ENCODE measurements around the gene ZNF417. TPM values are rescaled to one million over a fixed set of nuclear protein-coding genes. Genes with fewer than 3 reads are reported as not detected.

The ZNF417 gene
- total and polyA plus RNA-seq, 2 experiments from 2014 or later = 6.0 to 19.4 TPM

DNA sequence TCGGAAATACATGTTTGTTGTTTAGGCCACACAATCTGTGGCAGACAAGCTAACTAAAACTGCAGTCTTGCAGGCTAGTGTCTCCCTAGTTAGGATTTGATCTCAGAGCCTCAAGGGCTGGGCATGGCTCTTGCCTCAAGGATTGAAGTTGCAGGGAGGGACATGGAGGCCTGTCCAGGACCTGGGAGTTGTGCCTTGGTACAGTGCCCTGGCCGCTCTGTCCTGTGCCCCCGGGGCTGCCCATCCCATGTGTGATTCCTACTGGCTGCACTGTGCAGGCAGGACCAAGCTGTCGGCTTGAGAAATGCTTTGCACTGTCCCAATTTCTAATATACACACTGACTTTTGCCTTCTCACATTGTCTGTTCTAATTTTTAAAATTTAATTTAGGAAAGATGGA lies 38.6 kb upstream of the ZNF417 start:
- H3K27ac ChIP-seq (ENCODE audit: low read depth) = no peak overlapping the region
- TF ChIP-seq, protein P1, sequence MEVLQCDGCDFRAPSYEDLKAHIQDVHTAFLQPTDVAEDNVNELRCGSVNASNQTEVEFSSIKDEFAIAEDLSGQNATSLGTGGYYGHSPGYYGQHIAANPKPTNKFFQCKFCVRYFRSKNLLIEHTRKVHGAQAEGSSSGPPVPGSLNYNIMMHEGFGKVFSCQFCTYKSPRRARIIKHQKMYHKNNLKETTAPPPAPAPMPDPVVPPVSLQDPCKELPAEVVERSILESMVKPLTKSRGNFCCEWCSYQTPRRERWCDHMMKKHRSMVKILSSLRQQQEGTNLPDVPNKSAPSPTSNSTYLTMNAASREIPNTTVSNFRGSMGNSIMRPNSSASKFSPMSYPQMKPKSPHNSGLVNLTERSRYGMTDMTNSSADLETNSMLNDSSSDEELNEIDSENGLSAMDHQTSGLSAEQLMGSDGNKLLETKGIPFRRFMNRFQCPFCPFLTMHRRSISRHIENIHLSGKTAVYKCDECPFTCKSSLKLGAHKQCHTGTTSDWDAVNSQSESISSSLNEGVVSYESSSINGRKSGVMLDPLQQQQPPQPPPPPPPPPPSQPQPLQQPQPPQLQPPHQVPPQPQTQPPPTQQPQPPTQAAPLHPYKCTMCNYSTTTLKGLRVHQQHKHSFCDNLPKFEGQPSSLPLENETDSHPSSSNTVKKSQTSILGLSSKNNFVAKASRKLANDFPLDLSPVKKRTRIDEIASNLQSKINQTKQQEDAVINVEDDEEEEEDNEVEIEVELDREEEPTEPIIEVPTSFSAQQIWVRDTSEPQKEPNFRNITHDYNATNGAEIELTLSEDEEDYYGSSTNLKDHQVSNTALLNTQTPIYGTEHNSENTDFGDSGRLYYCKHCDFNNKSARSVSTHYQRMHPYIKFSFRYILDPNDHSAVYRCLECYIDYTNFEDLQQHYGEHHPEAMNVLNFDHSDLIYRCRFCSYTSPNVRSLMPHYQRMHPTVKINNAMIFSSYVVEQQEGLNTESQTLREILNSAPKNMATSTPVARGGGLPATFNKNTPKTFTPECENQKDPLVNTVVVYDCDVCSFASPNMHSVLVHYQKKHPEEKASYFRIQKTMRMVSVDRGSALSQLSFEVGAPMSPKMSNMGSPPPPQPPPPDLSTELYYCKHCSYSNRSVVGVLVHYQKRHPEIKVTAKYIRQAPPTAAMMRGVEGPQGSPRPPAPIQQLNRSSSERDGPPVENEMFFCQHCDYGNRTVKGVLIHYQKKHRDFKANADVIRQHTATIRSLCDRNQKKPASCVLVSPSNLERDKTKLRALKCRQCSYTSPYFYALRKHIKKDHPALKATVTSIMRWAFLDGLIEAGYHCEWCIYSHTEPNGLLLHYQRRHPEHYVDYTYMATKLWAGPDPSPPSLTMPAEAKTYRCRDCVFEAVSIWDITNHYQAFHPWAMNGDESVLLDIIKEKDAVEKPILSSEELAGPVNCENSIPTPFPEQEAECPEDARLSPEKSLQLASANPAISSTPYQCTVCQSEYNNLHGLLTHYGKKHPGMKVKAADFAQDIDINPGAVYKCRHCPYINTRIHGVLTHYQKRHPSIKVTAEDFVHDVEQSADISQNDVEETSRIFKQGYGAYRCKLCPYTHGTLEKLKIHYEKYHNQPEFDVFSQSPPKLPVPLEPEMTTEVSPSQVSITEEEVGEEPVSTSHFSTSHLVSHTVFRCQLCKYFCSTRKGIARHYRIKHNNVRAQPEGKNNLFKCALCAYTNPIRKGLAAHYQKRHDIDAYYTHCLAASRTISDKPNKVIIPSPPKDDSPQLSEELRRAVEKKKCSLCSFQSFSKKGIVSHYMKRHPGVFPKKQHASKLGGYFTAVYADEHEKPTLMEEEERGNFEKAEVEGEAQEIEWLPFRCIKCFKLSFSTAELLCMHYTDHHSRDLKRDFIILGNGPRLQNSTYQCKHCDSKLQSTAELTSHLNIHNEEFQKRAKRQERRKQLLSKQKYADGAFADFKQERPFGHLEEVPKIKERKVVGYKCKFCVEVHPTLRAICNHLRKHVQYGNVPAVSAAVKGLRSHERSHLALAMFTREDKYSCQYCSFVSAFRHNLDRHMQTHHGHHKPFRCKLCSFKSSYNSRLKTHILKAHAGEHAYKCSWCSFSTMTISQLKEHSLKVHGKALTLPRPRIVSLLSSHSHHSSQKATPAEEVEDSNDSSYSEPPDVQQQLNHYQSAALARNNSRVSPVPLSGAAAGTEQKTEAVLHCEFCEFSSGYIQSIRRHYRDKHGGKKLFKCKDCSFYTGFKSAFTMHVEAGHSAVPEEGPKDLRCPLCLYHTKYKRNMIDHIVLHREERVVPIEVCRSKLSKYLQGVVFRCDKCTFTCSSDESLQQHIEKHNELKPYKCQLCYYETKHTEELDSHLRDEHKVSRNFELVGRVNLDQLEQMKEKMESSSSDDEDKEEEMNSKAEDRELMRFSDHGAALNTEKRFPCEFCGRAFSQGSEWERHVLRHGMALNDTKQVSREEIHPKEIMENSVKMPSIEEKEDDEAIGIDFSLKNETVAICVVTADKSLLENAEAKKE (CRISPR knock-in tag; IDR thresholded peaks at IDR 0.05) = no peak
- no peak for TF ChIP-seq EZH2 (IDR thresholded peaks at IDR 0.05; ENCODE audit: low read depth, unreplicated experiment)
- TF ChIP-seq STAT1 (IDR thresholded peaks at IDR 0.05; ENCODE audit: unreplicated experiment) = no peak
- 0 out of 2 replicates have a peak, but pooled peaks cover 3% of the 10 kb centered on the region for H3K9me2 ChIP-seq (ENCODE audit: insufficient read depth)
- Mint-ChIP-seq H3K27ac (no peak overlapping the region), H3K36me3 (ENCODE audit: low read depth) (peaks cover 26% of the 10 kb centered on the region), H3K27me3 (ENCODE audit: insufficient read depth, low read depth, poor library complexity) (peaks cover 5% of the 10 kb centered on the region), H3K9me3 (peaks cover 78% of the 10 kb centered on the region), H3K4me3 (no peak overlapping the region), H3K4me1 (no peaks in the 10 kb centered on the region)
- H3F3A ChIP-seq (replicated peaks; ENCODE audit: low read depth) = no peaks in the 10 kb centered on the region
- DNase-seq (ENCODE audit: low spot score) = no peak
- no peaks in the 10 kb centered on the region for H3K79me2 ChIP-seq (replicated peaks; ENCODE audit: insufficient read depth)
- H2AFZ ChIP-seq = no peak overlapping the region
- no peak overlapping the region for H3K4me3 ChIP-seq
- no peak for ATAC-seq
- no peak overlapping the region for H3K4me2 ChIP-seq
- no peaks in the 10 kb centered on the region for H4K20me1 ChIP-seq (replicated peaks; ENCODE audit: insufficient read depth)
- no peaks in the 10 kb centered on the region for H3K4me1 ChIP-seq (ENCODE audit: insufficient read depth)
- no peaks in the 10 kb centered on the region for H3K36me3 ChIP-seq (ENCODE audit: insufficient read depth)
- no peaks in the 10 kb centered on the region for H3K27me3 ChIP-seq (ENCODE audit: insufficient read depth)

DNA sequence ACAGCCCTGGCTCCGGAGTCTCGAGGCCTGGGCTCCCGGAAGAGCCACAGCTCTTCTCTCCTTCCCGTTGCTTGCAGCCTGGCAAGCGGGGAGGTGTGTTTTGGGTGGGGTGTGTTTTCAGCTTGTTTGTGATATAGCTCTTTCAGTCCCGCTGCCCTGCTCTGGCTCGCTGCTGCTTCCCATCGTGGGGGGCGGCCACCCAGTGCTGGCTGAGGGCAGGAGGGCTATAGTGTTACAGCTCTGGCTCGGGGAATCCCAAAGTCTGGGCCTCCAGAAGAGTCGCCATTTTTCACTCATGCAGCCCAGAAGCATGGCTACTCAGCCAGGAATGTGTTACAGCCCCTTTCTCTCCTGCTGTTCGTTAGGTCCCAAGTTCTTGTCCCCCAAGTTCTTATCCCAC lies 33.3 kb upstream of the ZNF417 start:
- no peaks in the 10 kb centered on the region for H3K27me3 ChIP-seq (ENCODE audit: insufficient read depth)
- 0 out of 2 replicates have a peak, but pooled peaks cover 3% of the 10 kb centered on the region for H3K9me2 ChIP-seq (ENCODE audit: insufficient read depth)
- H3K4me3 ChIP-seq = no peak overlapping the region
- H3K36me3 Mint-ChIP-seq (ENCODE audit: low read depth) = peaks cover 17% of the 10 kb centered on the region
- no peak overlapping the region for H2AFZ ChIP-seq
- ATAC-seq (no peak), DNase-seq (ENCODE audit: low spot score) (no peak)
- H3K4me1 Mint-ChIP-seq = peaks cover 12% of the 10 kb centered on the region
- no peaks in the 10 kb centered on the region for H3K36me3 ChIP-seq (ENCODE audit: insufficient read depth)
- H3K27ac Mint-ChIP-seq = no peak overlapping the region
- peaks cover 28% of the 10 kb centered on the region for H3K79me2 ChIP-seq (replicated peaks; ENCODE audit: insufficient read depth)
- peaks cover 8% of the 10 kb centered on the region for H3K4me1 ChIP-seq (ENCODE audit: insufficient read depth)
- peaks cover 50% of the 10 kb centered on the region for H3K9me3 Mint-ChIP-seq
- no peak overlapping the region for H3K4me2 ChIP-seq
- H3K27ac ChIP-seq (ENCODE audit: low read depth) = no peak overlapping the region
- H4K20me1 ChIP-seq (replicated peaks; ENCODE audit: insufficient read depth) = peaks cover 14% of the 10 kb centered on the region
- H3K27me3 Mint-ChIP-seq (ENCODE audit: insufficient read depth, low read depth, poor library complexity) = peaks cover 9% of the 10 kb centered on the region
- H3K4me3 Mint-ChIP-seq = no peak overlapping the region
- H3F3A ChIP-seq (replicated peaks; ENCODE audit: low read depth) = no peaks in the 10 kb centered on the region
- TF ChIP-seq STAT1 (IDR thresholded peaks at IDR 0.05; ENCODE audit: unreplicated experiment) (no peak), POLR2AphosphoS5 (IDR thresholded peaks at IDR 0.05; ENCODE audit: low read depth) (no peak), ZNF114 (CRISPR knock-in tag; IDR thresholded peaks at IDR 0.05) (no peak), CREB1 (CRISPR knock-in tag; IDR thresholded peaks at IDR 0.05; ENCODE audit: low read depth) (no peak), EZH2 (IDR thresholded peaks at IDR 0.05; ENCODE audit: low read depth, unreplicated experiment) (no peak), ZNF331 (CRISPR knock-in tag; IDR thresholded peaks at IDR 0.05; ENCODE audit: low read depth) (no peak), NANOG (IDR thresholded peaks at IDR 0.05; ENCODE audit: borderline replicate concordance) (no peak), JUNB (IDR thresholded peaks at IDR 0.05; ENCODE audit: unreplicated experiment) (no peak)
- TF ChIP-seq, protein P2, sequence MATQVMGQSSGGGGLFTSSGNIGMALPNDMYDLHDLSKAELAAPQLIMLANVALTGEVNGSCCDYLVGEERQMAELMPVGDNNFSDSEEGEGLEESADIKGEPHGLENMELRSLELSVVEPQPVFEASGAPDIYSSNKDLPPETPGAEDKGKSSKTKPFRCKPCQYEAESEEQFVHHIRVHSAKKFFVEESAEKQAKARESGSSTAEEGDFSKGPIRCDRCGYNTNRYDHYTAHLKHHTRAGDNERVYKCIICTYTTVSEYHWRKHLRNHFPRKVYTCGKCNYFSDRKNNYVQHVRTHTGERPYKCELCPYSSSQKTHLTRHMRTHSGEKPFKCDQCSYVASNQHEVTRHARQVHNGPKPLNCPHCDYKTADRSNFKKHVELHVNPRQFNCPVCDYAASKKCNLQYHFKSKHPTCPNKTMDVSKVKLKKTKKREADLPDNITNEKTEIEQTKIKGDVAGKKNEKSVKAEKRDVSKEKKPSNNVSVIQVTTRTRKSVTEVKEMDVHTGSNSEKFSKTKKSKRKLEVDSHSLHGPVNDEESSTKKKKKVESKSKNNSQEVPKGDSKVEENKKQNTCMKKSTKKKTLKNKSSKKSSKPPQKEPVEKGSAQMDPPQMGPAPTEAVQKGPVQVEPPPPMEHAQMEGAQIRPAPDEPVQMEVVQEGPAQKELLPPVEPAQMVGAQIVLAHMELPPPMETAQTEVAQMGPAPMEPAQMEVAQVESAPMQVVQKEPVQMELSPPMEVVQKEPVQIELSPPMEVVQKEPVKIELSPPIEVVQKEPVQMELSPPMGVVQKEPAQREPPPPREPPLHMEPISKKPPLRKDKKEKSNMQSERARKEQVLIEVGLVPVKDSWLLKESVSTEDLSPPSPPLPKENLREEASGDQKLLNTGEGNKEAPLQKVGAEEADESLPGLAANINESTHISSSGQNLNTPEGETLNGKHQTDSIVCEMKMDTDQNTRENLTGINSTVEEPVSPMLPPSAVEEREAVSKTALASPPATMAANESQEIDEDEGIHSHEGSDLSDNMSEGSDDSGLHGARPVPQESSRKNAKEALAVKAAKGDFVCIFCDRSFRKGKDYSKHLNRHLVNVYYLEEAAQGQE (IDR thresholded peaks at IDR 0.05; ENCODE audit: unreplicated experiment) = no peak
- TF ChIP-seq, protein P3, sequence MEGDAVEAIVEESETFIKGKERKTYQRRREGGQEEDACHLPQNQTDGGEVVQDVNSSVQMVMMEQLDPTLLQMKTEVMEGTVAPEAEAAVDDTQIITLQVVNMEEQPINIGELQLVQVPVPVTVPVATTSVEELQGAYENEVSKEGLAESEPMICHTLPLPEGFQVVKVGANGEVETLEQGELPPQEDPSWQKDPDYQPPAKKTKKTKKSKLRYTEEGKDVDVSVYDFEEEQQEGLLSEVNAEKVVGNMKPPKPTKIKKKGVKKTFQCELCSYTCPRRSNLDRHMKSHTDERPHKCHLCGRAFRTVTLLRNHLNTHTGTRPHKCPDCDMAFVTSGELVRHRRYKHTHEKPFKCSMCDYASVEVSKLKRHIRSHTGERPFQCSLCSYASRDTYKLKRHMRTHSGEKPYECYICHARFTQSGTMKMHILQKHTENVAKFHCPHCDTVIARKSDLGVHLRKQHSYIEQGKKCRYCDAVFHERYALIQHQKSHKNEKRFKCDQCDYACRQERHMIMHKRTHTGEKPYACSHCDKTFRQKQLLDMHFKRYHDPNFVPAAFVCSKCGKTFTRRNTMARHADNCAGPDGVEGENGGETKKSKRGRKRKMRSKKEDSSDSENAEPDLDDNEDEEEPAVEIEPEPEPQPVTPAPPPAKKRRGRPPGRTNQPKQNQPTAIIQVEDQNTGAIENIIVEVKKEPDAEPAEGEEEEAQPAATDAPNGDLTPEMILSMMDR (conservative IDR thresholded peaks at IDR 0.05; ENCODE audit: low read depth in 2 of 2) = no peak
